ENCODE data around the gene DNAJC1. TPM values are rescaled to one million over a fixed set of nuclear protein-coding genes. Genes with fewer than 3 reads are reported as not detected.

DNAJC1 gene, protein sequence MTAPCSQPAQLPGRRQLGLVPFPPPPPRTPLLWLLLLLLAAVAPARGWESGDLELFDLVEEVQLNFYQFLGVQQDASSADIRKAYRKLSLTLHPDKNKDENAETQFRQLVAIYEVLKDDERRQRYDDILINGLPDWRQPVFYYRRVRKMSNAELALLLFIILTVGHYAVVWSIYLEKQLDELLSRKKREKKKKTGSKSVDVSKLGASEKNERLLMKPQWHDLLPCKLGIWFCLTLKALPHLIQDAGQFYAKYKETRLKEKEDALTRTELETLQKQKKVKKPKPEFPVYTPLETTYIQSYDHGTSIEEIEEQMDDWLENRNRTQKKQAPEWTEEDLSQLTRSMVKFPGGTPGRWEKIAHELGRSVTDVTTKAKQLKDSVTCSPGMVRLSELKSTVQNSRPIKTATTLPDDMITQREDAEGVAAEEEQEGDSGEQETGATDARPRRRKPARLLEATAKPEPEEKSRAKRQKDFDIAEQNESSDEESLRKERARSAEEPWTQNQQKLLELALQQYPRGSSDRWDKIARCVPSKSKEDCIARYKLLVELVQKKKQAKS
- 27.6 and 41.6 TPM in 2 replicates for total RNA-seq

DNA sequence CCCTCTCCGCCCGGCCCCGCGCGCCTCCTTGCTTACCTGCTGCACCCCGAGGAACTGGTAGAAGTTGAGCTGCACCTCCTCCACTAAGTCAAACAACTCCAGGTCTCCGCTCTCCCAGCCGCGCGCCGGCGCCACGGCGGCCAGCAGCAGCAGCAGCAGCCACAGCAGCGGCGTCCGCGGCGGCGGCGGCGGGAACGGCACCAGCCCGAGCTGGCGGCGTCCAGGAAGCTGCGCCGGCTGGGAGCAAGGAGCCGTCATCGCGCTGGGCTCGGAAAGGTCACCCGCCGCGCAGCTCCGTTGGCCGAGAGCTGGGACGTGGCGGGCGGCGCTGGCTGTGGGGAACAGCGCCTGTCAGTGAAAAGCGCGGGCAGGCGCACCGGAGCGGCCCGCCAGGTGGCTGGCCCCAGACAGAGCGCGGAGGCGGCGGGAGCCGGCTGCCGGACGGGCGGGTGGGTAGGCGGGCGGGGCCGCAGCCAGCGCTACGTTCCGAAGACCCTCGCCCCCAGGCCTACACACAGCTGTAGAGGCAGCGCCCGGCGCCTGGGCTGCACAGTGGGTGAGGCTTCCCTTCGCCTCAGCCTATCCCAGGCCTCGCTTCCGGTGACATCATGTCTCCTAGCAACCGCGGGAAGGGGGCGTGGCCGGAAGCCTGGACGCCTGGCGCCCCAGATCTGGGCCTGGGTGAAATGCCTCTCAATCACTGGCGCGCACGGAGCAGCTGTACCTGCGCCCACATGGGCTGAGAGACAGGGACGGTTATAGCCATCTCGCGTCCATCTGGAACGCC, at the start of gene DNAJC1:
Gene DNAJC1 (minus strand): TSS at position 554 of the 787 bp plus-strand sequence. CDS start 296 bp downstream, at position 258.

Small RNA genes within 50 kb of the gene (small RNA-seq; reads per million reads assigned to genes)
- gene RN7SKP219 (not detected), gene RN7SKP37 (not detected)

Other genes with a start within 250 kb of the DNAJC1 start
- not detected in 2 replicates for gene EBLN1, start 214.3 kb upstream of the DNAJC1 start, total RNA-seq